H1 (cell line): ENCODE results near the gene ST6GALNAC4. TPM values are rescaled to one million over a fixed set of nuclear protein-coding genes. Genes with fewer than 3 reads are reported as not detected.

Source experiments
- CBX8 ChIP-seq: fragments of 300-800, 300-1000 bp; sonication (generic); IDR thresholded peaks from 2 replicates; pipeline ENCODE4 v1.7.1; 2016; ENCODE audit warnings: low read depth, low read length, borderline replicate concordance
- CHD7 ChIP-seq: fragments of 300-600 bp; sonication (generic); IDR thresholded peaks from 2 replicates; pipeline ENCODE4 v1.7.1; 2012; ENCODE audit warnings: low read length, moderate library complexity, mild to moderate bottlenecking, inconsistent platforms; ENCODE audit not compliant: insufficient replicate concordance
- GABPA ChIP-seq: IDR thresholded peaks from 2 replicates; pipeline ENCODE4 v1.6.1; 2011; ENCODE audit warnings: mild to moderate bottlenecking, low read length, moderate library complexity, borderline replicate concordance; ENCODE audit not compliant: insufficient read depth
- MAFK ChIP-seq: IDR thresholded peaks from 2 replicates; pipeline ENCODE4 v1.6.1; 2012; ENCODE audit warnings: low read depth, mild to moderate bottlenecking, improper control_type of control experiment, low read length
- SRF ChIP-seq: IDR thresholded peaks from 2 replicates; pipeline ENCODE4 v1.6.1; 2011; ENCODE audit warnings: mild to moderate bottlenecking, low read depth, low read length, moderate library complexity
- polyA plus RNA-seq, 7 experiments: library from polyadenylated mRNA; depleted of rRNA in 3 of 7; stranded (reverse) in 5 of 7; unstranded in 2 of 7; fragments of >200 nt in 5 of 7; fragments of 200-250 nt in 2 of 7; gene quantifications; 1 replicate in 5 of 7; 2 replicates in 1 of 7; 4 replicates in 1 of 7; pipeline versions ENCODE4 v1.2.1 to v1.2.3, GENCODE V29; 2011 to 2013; ENCODE audit warnings: missing spikeins in 2 of 7, mixed read lengths in 2 of 7
- total RNA-seq: library from RNA; stranded (reverse); fragmentation: NEBNext Ultra II Directional; extraction: Animal tissue kit (Norgen Biotek cat#: 25700); gene quantifications from 2 replicates; pipeline ENCODE4 v1.2.1, GENCODE V29; 2021

Gene ST6GALNAC4
- total and polyA plus RNA-seq, 2 of the 8 experiments (the other 6 are each of a cell fraction or from before 2014, with no cell fraction given) = 21.8 to 34.1 TPM

GRCh38 chr9:127884976-127885490 is 31.8 kb downstream of the ST6GALNAC4 start (continued):
- TF ChIP-seq CHD7 (no peak), SRF (no peak), MAFK (no peak), CBX8 (no peak), GABPA (no peak)
